Hindlimb muscle (tissue), 1 donor: Measurements from ENCODE around the gene MICA. TPM values are rescaled to one million over a fixed set of nuclear protein-coding genes. Genes with fewer than 3 reads are reported as not detected.

Experiments used
- DNase-seq: peaks from one replicate; pipeline ENCODE4 v3.0.0-alpha.2; 2013
- polyA plus RNA-seq: library from polyadenylated mRNA; unstranded; fragments of 120-200 nt; gene quantifications from one replicate; pipeline ENCODE4 v1.2.1, GENCODE V29; 2013; ENCODE audit not compliant: insufficient read length

MICA gene
- polyA plus RNA-seq, 1 donor = 6.7 TPM

DNA sequence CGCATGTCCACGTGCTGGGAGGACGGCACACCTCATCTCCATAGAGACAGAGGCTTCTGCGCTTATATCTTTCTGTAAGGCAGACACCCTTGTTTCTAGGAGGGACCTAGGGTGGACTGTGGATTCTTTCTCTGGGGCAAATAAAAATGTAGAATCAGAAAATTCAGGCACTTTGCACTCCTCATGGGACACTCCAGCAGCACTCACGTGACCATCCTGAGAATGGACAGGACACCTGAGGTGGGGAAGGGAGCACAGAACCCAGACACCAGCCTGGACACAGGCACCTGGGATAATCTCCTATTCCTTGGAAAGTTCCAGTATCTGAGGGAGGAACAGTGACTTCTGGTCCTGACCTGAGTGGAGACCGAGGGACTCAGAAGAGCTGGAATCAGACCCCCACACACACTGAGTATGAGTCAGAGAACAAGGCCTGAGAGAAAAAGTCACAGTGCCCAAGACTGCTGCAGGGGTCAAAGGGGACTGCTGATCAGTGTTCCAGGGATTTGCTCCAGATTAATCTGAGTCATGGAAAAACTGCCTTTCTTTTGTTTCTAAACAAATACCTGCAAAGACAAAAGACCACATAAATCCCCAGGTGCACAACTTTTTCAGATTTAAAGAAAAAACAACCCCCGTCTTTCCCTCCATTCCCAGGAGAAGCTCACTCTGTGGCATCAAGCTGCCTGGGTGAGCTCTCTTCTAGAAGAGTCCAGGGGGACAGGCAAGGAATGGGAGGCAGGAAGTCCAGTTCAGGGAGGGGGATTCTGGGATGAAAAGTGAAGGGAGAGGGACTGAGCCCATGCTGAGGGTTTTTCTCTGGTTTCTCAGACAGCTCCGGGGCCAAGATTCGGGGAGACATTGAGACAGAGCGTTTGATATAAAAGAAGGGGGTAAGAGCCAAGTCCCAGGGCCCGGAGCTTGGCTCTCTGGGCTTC lies 58.9 kb downstream of the MICA start:
- DNase-seq = no peak

DNA sequence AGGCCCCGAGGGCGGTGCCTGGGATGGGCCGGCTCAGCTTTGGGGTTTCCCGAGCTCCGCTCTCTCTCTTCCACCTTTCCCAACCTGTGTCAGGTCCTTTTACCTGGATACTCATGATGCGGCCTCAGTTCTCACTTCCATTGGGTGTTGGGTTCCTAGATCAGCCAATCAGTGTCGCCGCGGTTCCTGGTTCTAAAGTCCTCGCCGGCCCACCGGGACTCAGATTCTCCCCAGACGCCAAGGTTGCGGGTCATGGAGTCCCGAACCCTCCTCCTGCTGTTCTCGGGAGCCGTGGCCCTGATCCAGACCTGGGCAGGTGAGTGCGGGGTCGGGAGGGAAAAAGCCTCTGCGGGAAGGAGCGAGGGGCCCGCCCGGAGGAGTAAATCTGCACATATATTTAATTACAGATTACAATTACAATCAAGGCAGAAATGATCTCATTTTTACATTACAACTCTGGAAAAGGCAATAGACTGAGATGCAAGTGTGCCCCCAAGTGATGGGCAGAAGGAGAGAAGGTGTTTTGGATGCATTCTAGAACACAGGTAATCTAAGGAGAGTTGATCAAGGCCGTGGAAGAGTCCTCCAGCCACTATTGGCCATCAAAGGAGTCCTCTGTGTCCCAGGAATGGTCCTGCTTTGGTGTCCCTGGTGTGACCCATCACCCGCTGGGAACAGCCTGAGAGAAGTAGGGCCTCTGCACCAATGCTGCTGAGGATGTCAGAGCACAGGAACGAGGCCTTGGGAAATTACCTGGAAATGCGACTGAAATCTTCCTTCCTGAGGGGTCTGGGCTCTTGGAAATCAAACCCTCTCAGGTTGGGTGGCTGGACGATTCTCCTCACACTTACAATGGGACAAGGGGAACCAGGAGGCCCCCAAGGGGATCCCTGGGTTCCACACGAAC lies 59.8 kb downstream of the MICA start:
- DNase-seq = peak; percentile 43

DNA sequence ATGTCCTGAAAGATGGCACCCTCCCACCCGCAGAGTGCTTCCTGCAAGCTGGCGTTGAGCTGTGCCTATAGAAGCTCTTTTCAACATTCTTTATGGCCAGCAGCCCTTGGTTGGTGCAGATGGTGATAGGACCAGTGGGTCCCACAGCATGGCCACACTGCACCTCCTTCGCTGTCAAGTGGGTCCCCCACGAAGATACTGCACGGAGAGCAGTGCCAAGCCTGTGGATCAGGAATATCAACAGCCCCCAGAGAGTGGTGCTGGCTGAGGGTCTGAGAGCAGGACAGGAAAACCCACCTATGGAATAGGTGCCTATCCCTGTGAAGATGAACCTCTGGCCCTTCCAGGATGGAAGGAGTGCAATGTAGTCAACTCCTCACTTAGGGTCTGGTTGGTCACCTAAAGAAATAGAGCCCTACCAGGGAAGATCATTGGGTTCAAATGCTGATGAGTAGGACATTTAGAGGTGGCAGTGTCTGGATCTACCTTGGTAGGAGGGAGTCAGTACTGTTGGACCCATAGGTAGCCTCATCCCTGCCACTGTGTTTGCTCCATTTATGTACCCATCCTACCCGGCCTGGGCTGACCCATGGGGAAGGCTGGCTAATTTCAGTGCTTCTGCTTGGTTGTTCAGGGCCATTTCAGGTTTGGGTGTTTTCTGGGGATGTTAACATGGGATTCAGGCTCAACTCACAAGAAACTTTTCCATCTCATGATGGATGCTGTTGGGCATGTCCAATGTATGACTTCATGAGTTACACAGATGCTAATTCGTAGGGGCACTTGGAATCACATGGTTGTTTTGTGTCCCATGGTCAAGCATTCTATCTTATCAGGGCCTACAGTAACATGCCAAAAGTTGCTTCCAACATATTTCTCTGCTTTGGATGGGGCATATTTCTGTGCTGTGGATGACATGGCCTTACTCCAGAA lies 61.1 kb downstream of the MICA start:
- no peak for DNase-seq

Other genes starting within 250 kb of the MICA start
- gene CCHCR1, start 245.8 kb upstream of the MICA start, polyA plus RNA-seq = 14.5 TPM
- gene TCF19, start 245.0 kb upstream of the MICA start, polyA plus RNA-seq = 10.0 TPM
- gene POU5F1, start 232.9 kb upstream of the MICA start, polyA plus RNA-seq = 0.85 TPM
- gene HLA-C, start 131.5 kb upstream of the MICA start, polyA plus RNA-seq = 69.3 TPM
- gene HLA-B, start 46.4 kb upstream of the MICA start, polyA plus RNA-seq = 119 TPM
- 0.85 TPM for gene MICB, start 94.5 kb downstream of the MICA start, polyA plus RNA-seq
- not detected for gene MCCD1, start 125.4 kb downstream of the MICA start, polyA plus RNA-seq
- 420 TPM for gene DDX39B, start 138.4 kb downstream of the MICA start, polyA plus RNA-seq
- gene ATP6V1G2, start 143.0 kb downstream of the MICA start, polyA plus RNA-seq = 4.2 TPM
- gene NFKBIL1, start 144.0 kb downstream of the MICA start, polyA plus RNA-seq = 18.9 TPM
- not detected for gene LTA, start 168.7 kb downstream of the MICA start, polyA plus RNA-seq
- 0.12 TPM for gene TNF, start 172.0 kb downstream of the MICA start, polyA plus RNA-seq
- gene LTB, start 178.8 kb downstream of the MICA start, polyA plus RNA-seq = 1.5 TPM
- gene LST1, start 182.7 kb downstream of the MICA start, polyA plus RNA-seq = 8.3 TPM
- gene NCR3, start 189.4 kb downstream of the MICA start, polyA plus RNA-seq = not detected
- gene AIF1, start 211.6 kb downstream of the MICA start, polyA plus RNA-seq = 24.6 TPM
- gene PRRC2A, start 217.1 kb downstream of the MICA start, polyA plus RNA-seq = 166 TPM
- 252 TPM for gene BAG6, start 249.1 kb downstream of the MICA start, polyA plus RNA-seq